Inflammatory macrophage treated with lipopolysaccharide for 4 hours (primary cell): Measurements from ENCODE around the gene PLA2G1B.

Experiments used
- DNase-seq: peaks from one replicate; pipeline ENCODE4 v3.0.0-alpha.2; 2020

PLA2G1B gene

GRCh38 chr12:120327593-120327992 lies at the start of gene PLA2G1B:
PLA2G1B (minus strand) TSS chr12:120327779; CDS start chr12:120327753, 26 bp downstream.
- no peak for DNase-seq

- DNase-seq: no peak
Measured at GRCh38 chr12:120376934-120377572, 49.5 kb upstream of the PLA2G1B start.

DNA sequence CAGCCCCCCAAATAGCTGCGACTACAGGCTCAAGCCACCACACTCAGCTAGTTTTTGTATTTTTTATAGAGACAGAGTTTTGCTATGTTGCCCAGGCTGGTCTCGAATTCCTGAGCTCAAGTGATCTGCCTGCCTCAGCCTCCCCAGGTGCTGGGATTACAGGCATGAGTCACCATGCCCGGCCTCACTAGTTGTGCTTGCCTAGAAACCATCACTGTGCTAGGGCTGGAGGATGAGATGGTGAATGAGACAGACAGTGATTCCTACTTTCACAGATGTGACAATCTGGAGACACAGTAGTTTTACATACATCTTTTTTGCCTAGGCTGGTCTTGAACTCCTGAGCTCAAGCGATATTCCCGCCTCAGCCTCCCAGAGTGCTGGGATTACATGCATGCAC lies 48.8 kb upstream of the PLA2G1B start:
- DNase-seq: no peak

- DNase-seq: no peak
Measured at GRCh38 chr12:120376009-120376408, 48.4 kb upstream of the PLA2G1B start.

DNA sequence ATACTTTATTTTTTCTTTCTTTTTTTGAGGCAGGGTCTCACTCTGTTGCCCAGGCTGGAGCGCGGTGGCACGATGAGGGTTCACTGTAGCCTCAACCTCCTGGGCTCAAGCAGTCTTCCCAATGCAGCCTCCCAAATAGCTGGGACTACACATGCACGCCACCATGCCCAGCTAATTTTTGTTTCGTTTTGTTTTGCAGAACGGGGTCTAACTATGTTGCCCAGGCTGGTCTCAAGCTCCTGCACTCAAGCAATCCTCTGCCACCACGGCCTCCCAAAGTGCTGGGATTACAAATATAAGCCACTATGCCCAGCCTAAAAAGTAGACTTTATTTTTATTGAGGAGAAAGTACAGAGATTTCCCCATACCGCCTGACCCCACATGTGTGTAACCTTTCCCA lies 46.1 kb upstream of the PLA2G1B start:
- no peak for DNase-seq

DNA sequence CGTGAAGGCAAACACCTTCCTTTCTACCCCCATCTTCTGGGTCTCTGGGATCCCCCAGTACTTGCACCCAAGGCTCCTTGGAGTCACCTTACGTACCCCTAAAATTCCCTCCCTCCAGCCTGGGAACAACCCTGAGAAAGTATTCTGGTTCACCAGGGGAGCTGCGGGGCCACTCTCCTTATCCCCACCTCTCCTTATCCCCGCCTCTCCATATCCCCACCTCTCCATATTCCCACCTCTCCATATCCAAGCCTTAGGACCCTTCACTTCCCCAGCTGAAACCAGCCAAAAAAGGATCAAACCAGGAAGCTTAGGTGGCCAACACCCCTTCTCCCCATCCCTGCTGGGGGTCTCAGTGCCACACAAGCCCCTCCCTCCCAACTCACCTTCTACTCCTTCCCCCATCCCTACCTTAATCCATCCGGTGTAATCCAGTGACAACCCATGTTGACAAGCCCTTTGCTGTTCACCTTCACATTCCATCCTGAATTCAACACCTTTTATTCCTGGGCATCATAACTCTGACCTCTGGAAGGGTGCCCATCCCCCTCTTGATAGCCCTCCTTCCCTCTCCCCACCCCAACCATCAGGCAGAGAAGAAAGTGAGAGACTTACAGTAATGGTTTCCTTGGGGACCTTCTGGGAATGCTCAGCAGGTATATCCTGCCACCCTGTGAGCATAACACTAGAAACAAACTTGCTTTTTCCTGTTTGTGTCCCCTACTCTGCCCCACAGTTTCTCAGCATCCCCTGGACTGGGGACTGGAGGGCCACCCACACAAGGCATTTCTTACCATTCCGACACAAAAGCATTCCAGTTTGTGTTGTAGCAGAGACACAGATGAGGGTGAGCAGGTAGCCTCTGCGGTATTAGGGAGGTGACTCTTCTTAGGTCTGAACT lies 43.0 kb upstream of the PLA2G1B start:
- no peak for DNase-seq

DNA sequence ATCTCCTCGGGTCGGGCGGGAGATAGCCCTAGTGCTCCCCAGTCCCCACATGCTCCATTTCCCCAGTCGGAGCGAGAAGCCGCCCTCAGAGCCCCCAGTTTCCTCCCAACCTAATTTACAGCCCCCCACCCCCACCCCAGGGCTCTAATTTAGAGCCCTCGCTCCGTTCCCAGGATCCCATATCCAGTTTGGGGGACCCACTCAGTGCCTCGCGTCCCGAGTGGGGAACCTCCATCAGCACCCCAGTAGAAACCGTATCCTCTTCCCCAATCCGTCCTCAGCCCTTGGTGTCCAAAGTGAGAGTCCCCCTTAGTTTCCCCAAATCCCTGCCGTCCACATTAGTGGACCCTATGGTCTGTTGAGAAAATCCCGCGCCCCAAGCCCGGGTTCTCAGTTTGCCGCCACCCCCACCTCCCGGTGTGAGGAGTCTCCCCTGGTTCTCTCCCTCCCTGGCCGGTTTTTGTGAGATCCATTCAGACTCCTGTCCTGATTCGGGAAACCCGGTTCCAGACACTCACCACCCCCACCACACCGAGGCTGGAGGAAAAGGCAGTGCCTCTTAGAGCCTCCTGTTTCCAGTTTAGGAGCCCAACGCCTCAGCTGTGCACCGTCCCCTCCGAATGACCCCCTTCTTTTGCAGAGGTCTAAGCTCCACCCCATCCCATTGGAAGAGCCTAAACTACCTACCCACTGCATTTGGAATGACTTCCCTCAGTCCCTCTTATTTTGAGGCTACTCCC lies 42.2 kb upstream of the PLA2G1B start:
- DNase-seq: no peak

GRCh38 chr12:120368789-120369602 lies 41.4 kb upstream of the PLA2G1B start, which contains the start of gene MSI1:
MSI1 (minus strand) TSS chr12:120369164; CDS start chr12:120369091, 73 bp downstream.
- no peak for DNase-seq

- no peak for DNase-seq
Measured at GRCh38 chr12:120367924-120368788, 40.6 kb upstream of the PLA2G1B start.

GRCh38 chr12:120367233-120367923 lies 39.8 kb upstream of the PLA2G1B start:
- no peak for DNase-seq

DNA sequence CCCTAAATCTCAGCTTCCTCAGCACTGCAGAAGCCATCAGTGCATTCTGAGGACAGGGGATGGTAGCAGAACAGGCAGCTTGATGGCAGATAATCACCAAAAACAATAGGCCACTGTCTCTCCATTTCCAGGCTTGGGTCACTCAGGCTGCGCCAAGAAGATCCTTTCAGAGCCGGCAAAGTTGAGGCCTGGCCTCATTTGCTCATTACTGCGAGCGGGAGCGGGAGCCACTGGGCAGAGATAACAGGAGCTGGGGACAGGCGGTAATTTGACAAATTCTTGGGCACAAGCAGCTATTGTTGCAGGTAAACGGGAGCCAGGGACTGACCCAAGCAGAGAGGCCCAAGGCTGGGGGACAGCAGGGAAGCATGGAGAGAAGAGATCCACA lies 39.3 kb upstream of the PLA2G1B start:
- DNase-seq: no peak

DNA sequence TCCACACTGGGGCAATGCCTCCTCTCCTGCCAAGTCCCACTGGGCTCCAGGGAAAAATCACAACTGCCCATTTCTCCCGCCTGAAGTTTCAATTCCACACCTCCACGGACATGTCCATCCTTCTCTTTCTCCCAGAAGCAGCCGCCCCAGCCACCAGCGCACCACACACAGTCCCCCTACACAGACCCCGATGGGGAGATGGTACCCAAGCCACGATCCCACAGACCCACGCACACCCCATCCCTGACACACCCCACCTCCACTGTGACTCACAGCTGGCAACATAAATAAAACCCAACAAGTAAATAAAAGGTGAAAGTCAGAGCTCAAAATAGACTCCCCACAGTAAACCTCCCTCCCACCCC lies 38.7 kb upstream of the PLA2G1B start:
- no peak for DNase-seq

- no peak for DNase-seq
Measured at GRCh38 chr12:120365675-120366340, 38.2 kb upstream of the PLA2G1B start.

DNA sequence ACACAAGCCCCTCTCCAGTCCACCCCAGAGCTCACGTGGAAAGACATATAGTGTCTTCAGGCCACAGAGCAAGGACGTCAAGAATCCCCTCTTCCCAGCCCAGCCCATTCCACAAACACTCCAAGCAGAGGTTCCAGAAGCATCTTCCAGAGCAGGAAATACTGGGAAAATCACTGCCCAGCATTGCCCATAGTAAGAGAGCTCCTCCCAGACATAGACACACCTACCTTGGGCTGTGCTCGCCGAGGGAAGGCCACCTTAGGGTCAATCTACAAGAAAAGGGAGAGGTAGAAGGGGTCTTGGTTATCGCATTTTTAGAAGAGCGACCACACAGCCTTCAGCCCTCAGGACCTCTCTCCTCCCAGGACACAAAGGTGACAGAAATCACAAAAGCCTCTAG lies 36.9 kb upstream of the PLA2G1B start:
- no peak for DNase-seq

GRCh38 chr12:120363274-120363855 lies 35.8 kb upstream of the PLA2G1B start:
- no peak for DNase-seq

DNA sequence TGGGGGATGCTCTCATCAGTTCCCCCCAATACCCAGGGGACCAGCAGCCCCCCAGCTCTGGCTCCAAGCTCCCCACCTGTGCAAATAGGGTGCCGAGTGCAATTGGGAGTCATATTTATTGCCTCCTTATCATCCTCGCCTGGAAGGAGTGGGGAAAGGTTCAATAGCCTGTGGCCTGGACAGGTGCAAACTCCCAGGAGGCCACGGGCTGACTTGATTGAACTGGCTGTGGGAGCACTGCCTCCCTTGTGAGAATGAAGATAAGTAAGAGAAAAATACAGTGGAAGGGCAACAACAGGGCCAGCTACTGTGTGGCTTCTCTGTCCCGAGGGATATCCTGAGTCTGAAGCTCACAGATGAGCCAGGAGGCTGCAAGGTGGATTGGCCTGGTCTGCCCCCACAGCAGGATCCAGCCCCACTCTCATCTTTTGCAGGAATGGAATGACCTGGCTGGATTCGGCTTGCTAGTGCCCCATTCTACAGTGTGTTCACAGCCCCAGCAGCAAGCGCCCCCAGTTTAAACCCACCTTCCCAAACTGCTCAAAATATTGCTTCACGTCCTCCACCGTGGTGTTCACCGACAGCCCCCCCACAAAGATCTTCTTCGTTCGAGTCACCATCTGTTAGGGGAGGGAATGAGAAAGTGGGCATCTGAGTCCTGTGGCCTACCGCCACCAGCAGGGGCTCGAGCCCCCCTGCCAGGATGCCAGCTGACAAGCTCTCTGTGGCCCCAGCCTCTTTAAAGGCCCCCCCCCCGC lies 35.1 kb upstream of the PLA2G1B start:
- DNase-seq: no peak

- no peak for DNase-seq
Measured at GRCh38 chr12:120361506-120362208, 34.1 kb upstream of the PLA2G1B start.

GRCh38 chr12:120359128-120359527 lies 31.5 kb upstream of the PLA2G1B start:
- DNase-seq: no peak
